Measurements from ENCODE around the gene UNC13B. TPM values are rescaled to one million over a fixed set of nuclear protein-coding genes. Genes with fewer than 3 reads are reported as not detected.

The UNC13B gene
- total and polyA plus RNA-seq, 9 of the 15 experiments (the other 6 are each of a cell fraction or from before 2014, with no cell fraction given) = 2.4 to 11.5 (median 8.6) TPM

DNA sequence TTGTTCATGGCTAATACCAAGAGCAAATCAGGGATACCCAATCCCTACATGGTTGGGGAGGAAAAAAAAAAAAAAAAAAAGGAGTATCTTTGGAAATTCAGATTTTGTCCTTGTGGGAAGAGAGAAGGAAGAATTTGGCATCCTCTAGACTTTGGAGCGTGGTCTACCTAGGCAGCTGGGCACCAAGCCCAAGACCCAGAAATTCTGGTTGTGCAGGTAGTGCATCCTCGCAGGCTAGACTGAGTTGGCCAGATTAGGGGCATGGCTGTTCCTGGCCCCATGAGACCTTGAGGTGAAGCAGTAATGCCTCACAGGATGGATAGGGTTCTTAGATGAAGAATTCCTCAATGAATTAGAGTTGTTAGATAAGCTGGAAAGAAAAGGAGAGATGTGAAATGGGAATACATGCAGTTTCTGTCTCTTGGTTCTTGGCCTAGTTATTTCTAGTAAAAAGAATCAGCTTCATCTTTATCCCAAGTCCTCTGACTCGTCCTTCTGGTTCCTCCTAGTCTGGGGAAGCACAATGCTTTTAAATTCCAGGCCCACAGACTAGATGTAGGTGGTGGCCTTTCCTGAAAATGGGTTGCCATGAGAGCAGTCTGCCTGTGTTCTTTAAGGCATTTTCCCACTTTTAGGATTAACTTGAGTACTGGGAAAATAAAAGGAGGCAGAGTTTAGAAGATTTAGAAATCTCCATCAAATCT lies 187.6 kb downstream of the UNC13B start:
- Histone ChIP-seq H3K9ac (ENCODE audit: insufficient read depth in 1 of 2, low read depth in 2 of 2, low read length in 2 of 2) (no peak overlapping the region), H3K4me2 (ENCODE audit: insufficient read depth, low read length) (no peak overlapping the region), H3K36me3 (ENCODE audit: control insufficient read depth, insufficient read depth, low read length) (no peaks in the 10 kb centered on the region), H3K27ac (ENCODE audit: extremely low read depth, low read depth, low read length) (no peak overlapping the region), H3K4me1 (replicated peaks in 1 of 2; ENCODE audit: control insufficient read depth in 2 of 2, insufficient read depth in 2 of 2, low read length in 2 of 2) (no peaks in the 10 kb centered on the region; a peak in 1 of 5 replicates), H3K79me2 (ENCODE audit: control insufficient read depth, insufficient read depth, low read length) (no peaks in the 10 kb centered on the region), H3K27me3 (ENCODE audit: control insufficient read depth in 2 of 2, insufficient read depth in 2 of 2, low read length in 2 of 2) (no peaks in the 10 kb centered on the region), H3K9me1 (ENCODE audit: control insufficient read depth, insufficient read depth, low read length) (no peaks in the 10 kb centered on the region), H4K20me1 (replicated peaks; ENCODE audit: control insufficient read depth, insufficient read depth, low read length) (no peaks in the 10 kb centered on the region; the same call in 1 of the 2 replicates), H3K4me3 (no peak overlapping the region), H3K9me3 (replicated peaks; ENCODE audit: control insufficient read depth, insufficient read depth, low read depth, low read length) (no peaks in the 10 kb centered on the region), H2AFZ (ENCODE audit: low read depth, low read length) (no peak overlapping the region)
- FAIRE-seq (no peak), ATAC-seq (no peak), DNase-seq (ENCODE audit: extremely low read depth in 1 of 4, low spot score in 3 of 4) (no peak)
- intact Hi-C loops (cut with micrococcal nuclease) = no loop called here
- WGBS (ENCODE audit: insufficient coverage, low coverage, missing lambda C conversion rate) = 10% methylated on average over 1 of the region's 3 CpGs
- TF ChIP-seq ASH1L (IDR thresholded peaks at IDR 0.05; ENCODE audit: borderline replicate concordance, low read depth, partially characterized antibody) (no peak), POU5F1 (IDR thresholded peaks at IDR 0.05; ENCODE audit: borderline replicate concordance, low read depth, low read length, partially characterized antibody) (no peak)
- CTCF ChIA-PET (ENCODE audit: low intra/inter-chr PET ratio) = no interaction called here
- in situ Hi-C loops (cut with MboI) = no loop called here
- POLR2A ChIA-PET = interaction anchor here (0.9 to 1.4 kb wide), 2 partner anchors 9 to 10 kb away, joined by 3 read pairs; no protein-coding TSS in a partner anchor
- no TSS peak for BruUV-seq (replicated peaks)

DNA sequence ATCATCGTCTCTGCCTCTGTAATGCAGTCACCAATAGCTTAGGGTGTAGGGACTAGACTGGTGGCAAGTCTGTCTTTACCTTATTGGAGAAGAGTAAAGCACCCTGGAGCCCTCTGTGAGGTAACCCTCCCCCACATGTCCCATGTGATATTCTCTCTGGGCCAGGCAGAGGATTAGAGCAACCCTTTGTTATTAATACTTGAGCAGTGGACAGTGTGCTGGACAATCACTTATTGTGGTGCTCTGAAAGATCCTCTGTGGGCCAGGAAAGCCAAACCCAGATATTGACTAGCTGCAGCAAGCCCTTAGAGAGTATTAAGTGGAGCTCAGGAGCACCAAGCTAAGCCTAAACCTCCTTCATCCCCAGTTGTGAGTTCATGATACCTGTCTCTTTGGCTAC lies 188.4 kb downstream of the UNC13B start:
- H3K79me2 ChIP-seq (ENCODE audit: control insufficient read depth, insufficient read depth, low read length) = no peaks in the 10 kb centered on the region
- TF ChIP-seq CBX5 (IDR thresholded peaks at IDR 0.05; ENCODE audit: borderline replicate concordance, low read depth) (no peak), HDGF (IDR thresholded peaks at IDR 0.05) (no peak), ZNF12 (CRISPR knock-in tag; IDR thresholded peaks at IDR 0.05) (no peak), HNRNPUL1 (IDR thresholded peaks at IDR 0.05; ENCODE audit: low read length) (no peak), ARID1B (IDR thresholded peaks at IDR 0.05) (no peak), HNRNPK (IDR thresholded peaks at IDR 0.05; ENCODE audit: low read depth, low read length, poor library complexity, severe bottlenecking) (no peak), ZNF589 (CRISPR knock-in tag; IDR thresholded peaks at IDR 0.05; ENCODE audit: low read depth) (no peak)
- TF ChIP-seq, protein P1, sequence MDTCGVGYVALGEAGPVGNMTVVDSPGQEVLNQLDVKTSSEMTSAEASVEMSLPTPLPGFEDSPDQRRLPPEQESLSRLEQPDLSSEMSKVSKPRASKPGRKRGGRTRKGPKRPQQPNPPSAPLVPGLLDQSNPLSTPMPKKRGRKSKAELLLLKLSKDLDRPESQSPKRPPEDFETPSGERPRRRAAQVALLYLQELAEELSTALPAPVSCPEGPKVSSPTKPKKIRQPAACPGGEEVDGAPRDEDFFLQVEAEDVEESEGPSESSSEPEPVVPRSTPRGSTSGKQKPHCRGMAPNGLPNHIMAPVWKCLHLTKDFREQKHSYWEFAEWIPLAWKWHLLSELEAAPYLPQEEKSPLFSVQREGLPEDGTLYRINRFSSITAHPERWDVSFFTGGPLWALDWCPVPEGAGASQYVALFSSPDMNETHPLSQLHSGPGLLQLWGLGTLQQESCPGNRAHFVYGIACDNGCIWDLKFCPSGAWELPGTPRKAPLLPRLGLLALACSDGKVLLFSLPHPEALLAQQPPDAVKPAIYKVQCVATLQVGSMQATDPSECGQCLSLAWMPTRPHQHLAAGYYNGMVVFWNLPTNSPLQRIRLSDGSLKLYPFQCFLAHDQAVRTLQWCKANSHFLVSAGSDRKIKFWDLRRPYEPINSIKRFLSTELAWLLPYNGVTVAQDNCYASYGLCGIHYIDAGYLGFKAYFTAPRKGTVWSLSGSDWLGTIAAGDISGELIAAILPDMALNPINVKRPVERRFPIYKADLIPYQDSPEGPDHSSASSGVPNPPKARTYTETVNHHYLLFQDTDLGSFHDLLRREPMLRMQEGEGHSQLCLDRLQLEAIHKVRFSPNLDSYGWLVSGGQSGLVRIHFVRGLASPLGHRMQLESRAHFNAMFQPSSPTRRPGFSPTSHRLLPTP (IDR thresholded peaks at IDR 0.05; ENCODE audit: borderline replicate concordance, extremely low read depth, insufficient read length) = no peak
- TF ChIP-seq, protein P2, sequence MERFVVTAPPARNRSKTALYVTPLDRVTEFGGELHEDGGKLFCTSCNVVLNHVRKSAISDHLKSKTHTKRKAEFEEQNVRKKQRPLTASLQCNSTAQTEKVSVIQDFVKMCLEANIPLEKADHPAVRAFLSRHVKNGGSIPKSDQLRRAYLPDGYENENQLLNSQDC (CRISPR knock-in tag; IDR thresholded peaks at IDR 0.05) = no peak
- ChIA-PET CTCF (ENCODE audit: low intra/inter-chr PET ratio) (no interaction called here), POLR2A (interaction anchor here (1.4 kb wide), 1 partner anchor 11 kb away, joined by 3 read pairs; no protein-coding TSS in a partner anchor)
- BruUV-seq (replicated peaks) = no TSS peak
- no peaks in the 10 kb centered on the region for H3K9me3 ChIP-seq (replicated peaks; ENCODE audit: control insufficient read depth, insufficient read depth, low read depth, low read length)
- H3K4me2 ChIP-seq (ENCODE audit: insufficient read depth, low read length) = no peak overlapping the region
- no peaks in the 10 kb centered on the region for H3K36me3 ChIP-seq (ENCODE audit: control insufficient read depth, insufficient read depth, low read length)
- no peak overlapping the region for H3K27ac ChIP-seq (ENCODE audit: extremely low read depth, low read depth, low read length)
- DNase-seq (ENCODE audit: extremely low read depth in 1 of 4, low spot score in 3 of 4) (no peak), FAIRE-seq (no peak), ATAC-seq (no peak)
- WGBS (ENCODE audit: insufficient coverage, low coverage, missing lambda C conversion rate) = 27% methylated on average over 1 of the region's 1 CpG
- H4K20me1 ChIP-seq (replicated peaks; ENCODE audit: control insufficient read depth, insufficient read depth, low read length) = no peaks in the 10 kb centered on the region; the same call in 1 of the 2 replicates
- no peaks in the 10 kb centered on the region for H3K9me1 ChIP-seq (ENCODE audit: control insufficient read depth, insufficient read depth, low read length)
- H3K9ac ChIP-seq (ENCODE audit: insufficient read depth in 1 of 2, low read depth in 2 of 2, low read length in 2 of 2) = no peak overlapping the region
- H3K27me3 ChIP-seq (ENCODE audit: control insufficient read depth in 2 of 2, insufficient read depth in 2 of 2, low read length in 2 of 2) = no peaks in the 10 kb centered on the region
- no peak overlapping the region for H3K4me3 ChIP-seq
- no peaks in the 10 kb centered on the region; a peak in 1 of 5 replicates for H3K4me1 ChIP-seq (replicated peaks in 1 of 2; ENCODE audit: control insufficient read depth in 2 of 2, insufficient read depth in 2 of 2, low read length in 2 of 2)
- intact Hi-C loops (cut with micrococcal nuclease) (no loop called here), in situ Hi-C loops (cut with MboI) (no loop called here)
- H2AFZ ChIP-seq (ENCODE audit: low read depth, low read length) = no peak overlapping the region
